Liver (tissue), 9 donors: ENCODE results near the gene LRRN2. TPM values are rescaled to one million over a fixed set of nuclear protein-coding genes. Genes with fewer than 3 reads are reported as not detected.
"Not testable (repeated sequence)": the region's sequence is repeated elsewhere in the genome, so short reads cannot be mapped to it uniquely, and the experiment has no call there.

Experiments used
- DNase-seq: peaks from one replicate; pipeline ENCODE4 v3.0.0-alpha.2; 2017; ENCODE audit warnings: low spot score
- H3K27ac ChIP-seq, 2 donors: one replicate each; pipeline ENCODE4 v1.7.0; 2013; ENCODE audit warnings: inconsistent platforms in 2 of 2, low read length in 2 of 2, control low read depth in 1 of 2, low read depth in 1 of 2, mild to moderate bottlenecking in 1 of 2
- H3K27me3 ChIP-seq, 4 donors: one replicate each; pipeline versions ENCODE4 v1.6.1 to v1.7.0; 2013; ENCODE audit warnings: low read length in 3 of 4, inconsistent platforms in 1 of 4, mild to moderate bottlenecking in 1 of 4, moderate library complexity in 1 of 4; ENCODE audit not compliant: control insufficient read depth in 4 of 4, insufficient read depth in 4 of 4
- H3K36me3 ChIP-seq, 4 donors: one replicate each; pipeline versions ENCODE4 v1.6.1 to v1.7.0; 2013; ENCODE audit warnings: low read length in 3 of 4, mild to moderate bottlenecking in 3 of 4, low read depth in 1 of 4, moderate library complexity in 1 of 4; ENCODE audit not compliant: control insufficient read depth in 4 of 4, insufficient read depth in 3 of 4
- H3K4me1 ChIP-seq, 4 donors: one replicate each; pipeline versions ENCODE4 v1.6.1 to v1.7.0; 2013; ENCODE audit warnings: low read length in 3 of 4, mild to moderate bottlenecking in 3 of 4, moderate library complexity in 1 of 4; ENCODE audit not compliant: control insufficient read depth in 4 of 4, insufficient read depth in 4 of 4
- H3K4me3 ChIP-seq, 3 donors: one replicate each; pipeline versions ENCODE4 v1.6.1 to v1.7.0; 2013; ENCODE audit warnings: low read length in 3 of 3, control low read depth in 1 of 3, low read depth in 1 of 3, mild to moderate bottlenecking in 1 of 3
- H3K9ac ChIP-seq, 2 donors: one replicate each; pipeline ENCODE4 v1.7.0; 2013; ENCODE audit warnings: low read length in 2 of 2, mild to moderate bottlenecking in 2 of 2, moderate library complexity in 2 of 2, control low read depth in 1 of 2, low read depth in 1 of 2
- H3K9me3 ChIP-seq, 4 donors: one replicate each; pipeline versions ENCODE4 v1.6.1 to v1.7.0; 2013; ENCODE audit warnings: low read length in 3 of 4; ENCODE audit not compliant: control insufficient read depth in 4 of 4
- ATF3 ChIP-seq: IDR thresholded peaks from 2 replicates; pipeline ENCODE4 v1.6.1; 2016; ENCODE audit warnings: antibody characterized with exemption
- CTCF ChIP-seq: fragments of 150-350 bp; IDR thresholded peaks from 2 replicates; pipeline ENCODE4 v1.5.1; 2017; ENCODE audit warnings: improper control_type of control experiment, low read depth, low read length; ENCODE audit not compliant: missing input control
- EGR1 ChIP-seq, 2 donors: IDR thresholded peaks; 2 replicates each; pipeline ENCODE4 v1.6.1; 2016 to 2018; ENCODE audit warnings: antibody characterized with exemption in 2 of 2, low read depth in 2 of 2
- FOXA1 ChIP-seq: IDR thresholded peaks from 2 replicates; pipeline ENCODE4 v1.6.1; 2016; ENCODE audit warnings: antibody characterized with exemption
- FOXA2 ChIP-seq: IDR thresholded peaks from 2 replicates; pipeline ENCODE4 v1.6.1; 2016; ENCODE audit warnings: antibody characterized with exemption
- GABPA ChIP-seq, 2 donors: IDR thresholded peaks in 1 of 2; conservative IDR thresholded peaks in 1 of 2; 2 replicates each; pipeline ENCODE4 v1.6.1; 2016; ENCODE audit warnings: antibody characterized with exemption in 2 of 2, mild to moderate bottlenecking in 1 of 2, moderate library complexity in 1 of 2
- HNF4A ChIP-seq, 2 donors: conservative IDR thresholded peaks; 2 replicates each; pipeline ENCODE4 v1.6.1; 2016; ENCODE audit warnings: antibody characterized with exemption in 2 of 2, mild to moderate bottlenecking in 2 of 2
- HNF4G ChIP-seq: IDR thresholded peaks from 2 replicates; pipeline ENCODE4 v1.6.1; 2016; ENCODE audit warnings: antibody characterized with exemption
- JUND ChIP-seq, 2 donors: IDR thresholded peaks; 2 replicates each; pipeline ENCODE4 v1.6.1; 2016; ENCODE audit warnings: antibody characterized with exemption in 2 of 2
- MAX ChIP-seq: IDR thresholded peaks from 2 replicates; pipeline ENCODE4 v1.6.1; 2016; ENCODE audit warnings: antibody characterized with exemption
- NR2F2 ChIP-seq: IDR thresholded peaks from 2 replicates; pipeline ENCODE4 v1.6.1; 2016; ENCODE audit warnings: antibody characterized with exemption
- RAD21 ChIP-seq, 2 donors: IDR thresholded peaks; 2 replicates each; pipeline ENCODE4 v1.6.1; 2016; ENCODE audit warnings: antibody characterized with exemption in 2 of 2, mild to moderate bottlenecking in 2 of 2
- REST ChIP-seq: IDR thresholded peaks from 2 replicates; pipeline ENCODE4 v1.6.1; 2016; ENCODE audit warnings: antibody characterized with exemption, mild to moderate bottlenecking
- RXRA ChIP-seq, 2 donors: IDR thresholded peaks; 2 replicates each; pipeline ENCODE4 v1.6.1; 2017 to 2018; ENCODE audit warnings: antibody characterized with exemption in 2 of 2, mild to moderate bottlenecking in 1 of 2
- SP1 ChIP-seq: IDR thresholded peaks from 2 replicates; pipeline ENCODE4 v1.6.1; 2018; ENCODE audit warnings: antibody characterized with exemption, mild to moderate bottlenecking
- TAF1 ChIP-seq: conservative IDR thresholded peaks from 2 replicates; pipeline ENCODE4 v1.6.1; 2016; ENCODE audit warnings: antibody characterized with exemption, mild to moderate bottlenecking
- YY1 ChIP-seq: IDR thresholded peaks from 2 replicates; pipeline ENCODE4 v1.6.1; 2016; ENCODE audit warnings: antibody characterized with exemption, mild to moderate bottlenecking
- ZBTB33 ChIP-seq: IDR thresholded peaks from 2 replicates; pipeline ENCODE4 v1.6.1; 2016; ENCODE audit warnings: antibody characterized with exemption
- WGBS: extraction: QIAGEN DNeasy Blood & Tissue Kit; methylation state at CpG from one replicate; pipeline ENCODE4 v1.1.7; 2013; 5-methylcytosine and 5-hydroxymethylcytosine counted together
- polyA plus RNA-seq, 2 donors: library from polyadenylated mRNA; stranded (reverse) in 1 of 2; unstranded in 1 of 2; fragments of 200-250 nt in 1 of 2; fragments of >200 nt in 1 of 2; fragmentation: Nextera tagmentation in 1 of 2; extraction: Ambion mirVana in 1 of 2; gene quantifications; one replicate each; pipeline versions ENCODE4 v1.2.1 to v1.2.3, GENCODE V29; 2013 to 2015
- total RNA-seq, 2 donors: library from RNA; depleted of rRNA; stranded (reverse); fragments of >200 nt; gene quantifications; one replicate each; pipeline ENCODE4 v1.2.3, GENCODE V29; 2014
- donor health status: healthy.
- donor health status: healthy.
- donor health status: healthy.
- donor health status: healthy.
- donor health status: healthy.

The LRRN2 gene
- total and polyA plus RNA-seq, 4 donors = 0.13 to 2.8 (median 0.28) TPM

- Histone ChIP-seq H3K36me3 (no peaks in the 10 kb centered on the region), H3K27me3 (no peaks in the 10 kb centered on the region), H3K27ac (no peak overlapping the region), H3K4me1 (peaks cover 0 to 4% (median 2%) of the 10 kb centered on the region in 4 donors), H3K9me3 (no peaks in the 10 kb centered on the region), H3K9ac (no peak overlapping the region), H3K4me3 (no peak overlapping the region)
- 93% methylated on average over 1 of the region's 1 CpG for WGBS
- TF ChIP-seq NR2F2 (no peak), FOXA1 (no peak), RXRA (IDR thresholded peaks at IDR 0.05) (no peak), CTCF (no peak), HNF4G (no peak), ATF3 (no peak), HNF4A (conservative IDR thresholded peaks at IDR 0.05) (no peak), YY1 (no peak), FOXA2 (no peak), EGR1 (IDR thresholded peaks at IDR 0.05; ENCODE audit: low read depth in 2 of 2) (no peak), GABPA (IDR thresholded peaks at IDR 0.05 in 1 of 2, conservative IDR thresholded peaks at IDR 0.05 in 1 of 2) (no peak), MAX (no peak), TAF1 (no peak), REST (no peak), JUND (IDR thresholded peaks at IDR 0.05) (no peak), ZBTB33 (no peak), RAD21 (IDR thresholded peaks at IDR 0.05) (no peak), SP1 (no peak)
- DNase-seq = peak; percentile 45
Observed at GRCh38 chr1:204692325-204692840, 6.8 kb upstream of the LRRN2 start.

- H3K4me1 ChIP-seq, H3K9me3 ChIP-seq, H3K27ac ChIP-seq, H3K36me3 ChIP-seq, DNase-seq, H3K9ac ChIP-seq, H3K4me3 ChIP-seq, H3K27me3 ChIP-seq: not testable (repeated sequence)
- 82% methylated on average over 6 of the region's 6 CpGs for WGBS
Observed at GRCh38 chr1:204691328-204691730, 5.8 kb upstream of the LRRN2 start.
